ENCODE results near the gene CLRN1.

CLRN1 gene

DNA sequence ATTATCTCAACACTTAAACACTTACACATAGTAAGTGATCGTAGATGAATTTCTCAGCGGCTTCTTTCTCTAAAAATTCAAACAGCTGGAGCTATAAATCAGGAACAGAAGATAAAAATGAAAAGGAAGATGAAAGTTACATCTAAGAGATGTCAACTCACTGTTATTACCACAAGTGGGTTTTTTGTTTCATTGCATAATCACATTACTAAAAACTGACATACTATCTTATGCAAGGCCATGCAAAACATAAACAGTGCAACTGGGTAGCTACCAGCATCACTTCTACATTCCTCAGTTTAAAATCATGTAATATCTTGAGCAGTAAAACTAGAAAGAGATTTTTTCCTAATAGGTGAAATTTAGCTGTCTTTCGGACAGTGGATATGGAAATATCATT is 82.2 kb downstream of the CLRN1 start:
- TF ChIP-seq TAF1 (IDR thresholded peaks at IDR 0.05; ENCODE audit: borderline replicate concordance, insufficient read depth, low read length) (no peak), FOXP2 (optimal IDR thresholded peaks at IDR 0.05; ENCODE audit: borderline replicate concordance, extremely low read depth, extremely low read length, insufficient read depth) (no peak), SIN3A (IDR thresholded peaks at IDR 0.05; ENCODE audit: borderline replicate concordance, insufficient read depth, low read length) (no peak), POLR2AphosphoS5 (IDR thresholded peaks at IDR 0.05; ENCODE audit: low read depth, low read length) (no peak)
- TF ChIP-seq, protein P1, sequence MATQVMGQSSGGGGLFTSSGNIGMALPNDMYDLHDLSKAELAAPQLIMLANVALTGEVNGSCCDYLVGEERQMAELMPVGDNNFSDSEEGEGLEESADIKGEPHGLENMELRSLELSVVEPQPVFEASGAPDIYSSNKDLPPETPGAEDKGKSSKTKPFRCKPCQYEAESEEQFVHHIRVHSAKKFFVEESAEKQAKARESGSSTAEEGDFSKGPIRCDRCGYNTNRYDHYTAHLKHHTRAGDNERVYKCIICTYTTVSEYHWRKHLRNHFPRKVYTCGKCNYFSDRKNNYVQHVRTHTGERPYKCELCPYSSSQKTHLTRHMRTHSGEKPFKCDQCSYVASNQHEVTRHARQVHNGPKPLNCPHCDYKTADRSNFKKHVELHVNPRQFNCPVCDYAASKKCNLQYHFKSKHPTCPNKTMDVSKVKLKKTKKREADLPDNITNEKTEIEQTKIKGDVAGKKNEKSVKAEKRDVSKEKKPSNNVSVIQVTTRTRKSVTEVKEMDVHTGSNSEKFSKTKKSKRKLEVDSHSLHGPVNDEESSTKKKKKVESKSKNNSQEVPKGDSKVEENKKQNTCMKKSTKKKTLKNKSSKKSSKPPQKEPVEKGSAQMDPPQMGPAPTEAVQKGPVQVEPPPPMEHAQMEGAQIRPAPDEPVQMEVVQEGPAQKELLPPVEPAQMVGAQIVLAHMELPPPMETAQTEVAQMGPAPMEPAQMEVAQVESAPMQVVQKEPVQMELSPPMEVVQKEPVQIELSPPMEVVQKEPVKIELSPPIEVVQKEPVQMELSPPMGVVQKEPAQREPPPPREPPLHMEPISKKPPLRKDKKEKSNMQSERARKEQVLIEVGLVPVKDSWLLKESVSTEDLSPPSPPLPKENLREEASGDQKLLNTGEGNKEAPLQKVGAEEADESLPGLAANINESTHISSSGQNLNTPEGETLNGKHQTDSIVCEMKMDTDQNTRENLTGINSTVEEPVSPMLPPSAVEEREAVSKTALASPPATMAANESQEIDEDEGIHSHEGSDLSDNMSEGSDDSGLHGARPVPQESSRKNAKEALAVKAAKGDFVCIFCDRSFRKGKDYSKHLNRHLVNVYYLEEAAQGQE (IDR thresholded peaks at IDR 0.05; ENCODE audit: insufficient read depth in 1 of 2, low read depth in 2 of 2, low read length in 2 of 2): no peak

DNA sequence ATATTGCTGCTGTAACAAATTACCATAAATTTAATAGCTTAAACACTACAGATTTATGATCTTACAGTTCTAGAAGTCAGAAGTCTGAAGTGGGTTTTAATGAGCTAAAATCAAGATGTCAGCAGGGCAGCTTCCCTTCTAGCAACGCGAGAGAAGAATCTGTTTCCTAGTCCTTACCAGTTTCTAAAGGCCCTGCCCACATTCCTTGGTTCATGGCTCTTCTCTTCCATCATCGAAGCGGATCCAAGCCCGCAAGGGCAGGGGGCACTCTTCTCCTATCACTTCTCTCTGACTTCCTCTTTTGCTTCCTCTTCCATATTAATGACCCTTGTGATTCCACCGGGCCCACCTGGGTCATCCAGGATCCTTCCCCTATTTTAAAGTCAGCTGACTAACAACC is 83.4 kb downstream of the CLRN1 start:
- TF ChIP-seq FOXP2 (optimal IDR thresholded peaks at IDR 0.05; ENCODE audit: borderline replicate concordance, extremely low read depth, extremely low read length, insufficient read depth) (no peak), SIN3A (IDR thresholded peaks at IDR 0.05; ENCODE audit: borderline replicate concordance, insufficient read depth, low read length) (no peak), POLR2AphosphoS5 (IDR thresholded peaks at IDR 0.05; ENCODE audit: low read depth, low read length) (no peak), TAF1 (IDR thresholded peaks at IDR 0.05; ENCODE audit: borderline replicate concordance, insufficient read depth, low read length) (no peak)
- TF ChIP-seq, protein P1 (IDR thresholded peaks at IDR 0.05; ENCODE audit: insufficient read depth in 1 of 2, low read depth in 2 of 2, low read length in 2 of 2): no peak

DNA sequence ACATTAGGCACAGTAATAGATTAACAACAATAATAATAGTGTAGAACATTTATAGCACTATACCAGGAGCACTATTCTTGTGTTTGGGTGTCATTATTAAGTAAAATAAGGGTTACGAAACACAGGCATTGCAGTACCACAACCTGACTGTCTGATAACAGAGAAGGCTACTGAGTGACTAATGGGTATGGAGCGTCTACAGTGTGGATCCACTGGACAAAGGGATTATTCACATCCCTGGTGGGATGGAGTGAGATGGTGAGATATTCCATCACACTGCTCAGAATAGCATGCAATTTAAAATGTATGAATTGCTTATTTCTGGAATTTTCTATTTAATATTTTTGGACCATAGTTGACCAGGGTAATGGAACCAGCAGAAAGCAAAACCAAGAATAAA is 85.5 kb downstream of the CLRN1 start:
- TF ChIP-seq FOXP2 (optimal IDR thresholded peaks at IDR 0.05; ENCODE audit: borderline replicate concordance, extremely low read depth, extremely low read length, insufficient read depth) (no peak), POLR2AphosphoS5 (IDR thresholded peaks at IDR 0.05; ENCODE audit: low read depth, low read length) (no peak), TAF1 (IDR thresholded peaks at IDR 0.05; ENCODE audit: borderline replicate concordance, insufficient read depth, low read length) (no peak)

DNA sequence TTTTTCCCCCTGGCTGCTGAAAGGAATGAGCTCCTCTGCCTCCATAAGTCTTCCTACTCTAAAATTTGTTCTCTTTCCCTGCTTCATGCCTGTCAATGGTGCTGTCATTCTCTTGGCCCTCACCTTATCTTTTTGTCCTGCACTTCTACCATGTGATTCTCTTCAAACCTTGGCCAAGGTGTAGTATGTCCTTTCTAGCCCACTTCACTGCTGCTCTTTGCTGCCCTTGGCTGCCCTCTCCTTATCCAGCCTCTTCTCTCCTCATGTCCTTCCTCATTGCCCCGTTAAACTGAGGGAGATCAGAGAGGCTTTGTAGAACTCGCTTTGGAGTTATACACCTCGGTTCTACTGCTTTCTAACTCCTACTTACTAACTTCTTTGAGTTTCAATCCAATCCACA is 87.0 kb downstream of the CLRN1 start:
- TF ChIP-seq, protein P1 (IDR thresholded peaks at IDR 0.05; ENCODE audit: insufficient read depth in 1 of 2, low read depth in 2 of 2, low read length in 2 of 2): no peak
- TF ChIP-seq POLR2AphosphoS5 (IDR thresholded peaks at IDR 0.05; ENCODE audit: low read depth, low read length) (no peak), FOXP2 (optimal IDR thresholded peaks at IDR 0.05; ENCODE audit: borderline replicate concordance, extremely low read depth, extremely low read length, insufficient read depth) (no peak), SIN3A (IDR thresholded peaks at IDR 0.05; ENCODE audit: borderline replicate concordance, insufficient read depth, low read length) (no peak), TAF1 (IDR thresholded peaks at IDR 0.05; ENCODE audit: borderline replicate concordance, insufficient read depth, low read length) (no peak)

DNA sequence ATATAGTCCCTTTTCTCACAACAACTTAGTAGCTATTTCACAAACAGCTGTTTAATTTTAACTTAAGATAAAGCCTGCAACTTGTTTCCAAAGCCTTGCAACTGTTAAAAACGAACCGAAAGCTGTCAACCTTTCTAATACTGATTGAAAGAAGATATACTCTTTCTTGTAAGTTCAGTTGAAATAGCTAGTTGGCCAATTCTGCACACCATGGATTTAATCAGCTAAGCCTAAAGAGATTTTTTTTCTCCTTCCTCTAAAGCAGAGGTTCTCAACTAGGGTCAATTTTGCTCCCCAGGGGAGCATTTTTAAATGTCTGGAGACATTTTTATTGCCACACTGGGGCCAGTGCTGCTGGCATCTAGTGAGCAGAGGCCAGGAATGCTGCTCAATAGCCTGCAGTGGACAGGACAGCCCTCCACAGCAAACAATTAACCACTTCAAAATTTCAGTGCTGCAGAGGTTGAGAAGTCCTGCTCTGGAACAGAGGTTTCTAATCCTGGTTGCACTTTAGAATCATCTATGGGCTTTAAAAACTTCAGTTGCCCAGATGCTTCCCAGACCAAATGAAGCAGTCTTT is 93.4 kb downstream of the CLRN1 start:
- TF ChIP-seq SIN3A (IDR thresholded peaks at IDR 0.05; ENCODE audit: borderline replicate concordance, insufficient read depth, low read length): no peak
- no peak for TF ChIP-seq TAF1 (IDR thresholded peaks at IDR 0.05; ENCODE audit: borderline replicate concordance, insufficient read depth, low read length)
- no peak for TF ChIP-seq POLR2AphosphoS5 (IDR thresholded peaks at IDR 0.05; ENCODE audit: low read depth, low read length)
- TF ChIP-seq, protein P1 (IDR thresholded peaks at IDR 0.05; ENCODE audit: insufficient read depth in 1 of 2, low read depth in 2 of 2, low read length in 2 of 2): no peak
- no peak for TF ChIP-seq FOXP2 (optimal IDR thresholded peaks at IDR 0.05; ENCODE audit: borderline replicate concordance, extremely low read depth, extremely low read length, insufficient read depth)
